HepG2 (cell line): Measurements from ENCODE around the gene ADPRM. TPM values are rescaled to one million over a fixed set of nuclear protein-coding genes. Genes with fewer than 3 reads are reported as not detected.

ENCODE experiments used
- ATAC-seq: fragments of 200-7000 bp; cut with Tn5 transposase; 3 replicates; pipeline ENCODE4 v1.9.1; 2020; ENCODE audit warnings: mild to moderate bottlenecking, moderate library complexity
- BruUV-seq: library from RNA; stranded (reverse); fragments of 400-500 nt; replicated peaks from 2 replicates; lab custom pipeline; 2021; lab: Mats Ljungman, UMichigan
- CTCF ChIA-PET: fragments of 300-600 bp; formaldehyde crosslinking; extraction: SDS; loops from one replicate; lab custom pipeline; 2021; ENCODE audit warnings: low total read pairs, inconsistent platforms, low intra/inter-chr PET ratio; lab: Yijun Ruan, JAX
- POLR2A ChIA-PET: fragments of 350-600 bp; sonication (Branson Sonifier 250); formaldehyde crosslinking; loops from one replicate; lab custom pipeline; 2020; ENCODE audit warnings: antibody characterized with exemption, inconsistent platforms; lab: Yijun Ruan, JAX
- DNase-seq: peaks from one replicate; pipeline ENCODE4 v3.0.0-alpha.2; 2015; ENCODE audit warnings: low spot score
- FAIRE-seq: peaks from 3 replicates; lab custom pipeline; 2011; peaks lifted over from hg19 to GRCh38; lab: Jason Lieb, UNC
- H2AFZ ChIP-seq: one replicate; pipeline ENCODE4 v1.6.1; 2011; ENCODE audit warnings: low read length, inconsistent platforms
- H3K27ac ChIP-seq: fragments of 300-600 bp; 3 replicates; pipeline ENCODE4 v1.8.0; 2011; ENCODE audit warnings: mixed run types, mild to moderate bottlenecking, mixed read lengths, low read length, inconsistent platforms; ENCODE audit not compliant: insufficient read depth; ENCODE audit errors: extremely low read length
- H3K27me3 ChIP-seq, 2 experiments: fragments of 200-600 bp in 1 of 2; 2 replicates in 1 of 2; 3 replicates in 1 of 2; pipeline versions ENCODE4 v1.6.0 to v1.8.0; 2011; ENCODE audit warnings: low read length in 2 of 2, mild to moderate bottlenecking in 2 of 2, moderate library complexity in 2 of 2, inconsistent platforms in 1 of 2; ENCODE audit not compliant: insufficient read depth in 2 of 2, control insufficient read depth in 1 of 2
- H3K36me3 ChIP-seq, 2 experiments: fragments of 200-600 bp in 1 of 2; replicated peaks in 1 of 2; 2 replicates in 1 of 2; 3 replicates in 1 of 2; pipeline versions ENCODE4 v1.5.1 to v1.8.0; 2011; ENCODE audit warnings: low read length in 2 of 2, inconsistent platforms in 1 of 2; ENCODE audit not compliant: insufficient read depth in 2 of 2, control insufficient read depth in 1 of 2
- H3K4me1 ChIP-seq: 2 replicates; pipeline ENCODE4 v1.5.1; 2012; ENCODE audit warnings: low read length, inconsistent platforms; ENCODE audit not compliant: insufficient read depth
- H3K4me2 ChIP-seq: 2 replicates; pipeline ENCODE4 v1.6.0; 2011; ENCODE audit warnings: low read depth, low read length, inconsistent platforms
- H3K4me3 ChIP-seq, 3 experiments: fragments of 200-600 bp in 1 of 3; sonication (generic), shearing (Covaris generic) in 1 of 3; replicated peaks in 1 of 3; 2 replicates each; pipeline ENCODE4 v1.5.1; 2011 to 2016; ENCODE audit warnings: low read length in 3 of 3, inconsistent platforms in 2 of 3, low read depth in 2 of 3, mild to moderate bottlenecking in 2 of 3, control low read depth in 1 of 3, mixed read lengths in 1 of 3; ENCODE audit not compliant: insufficient read depth in 1 of 3
- H3K79me2 ChIP-seq: one replicate; pipeline ENCODE4 v1.6.1; 2011; ENCODE audit warnings: low read length, inconsistent platforms; ENCODE audit not compliant: insufficient read depth
- H3K9ac ChIP-seq: 2 replicates; pipeline ENCODE4 v1.6.0; 2011; ENCODE audit warnings: mild to moderate bottlenecking, low read depth, low read length, inconsistent platforms; ENCODE audit not compliant: insufficient read depth
- H3K9me3 ChIP-seq: 2 replicates; pipeline ENCODE4 v1.5.1; 2012; ENCODE audit warnings: mild to moderate bottlenecking, low read length
- H4K20me1 ChIP-seq: 2 replicates; pipeline ENCODE4 v1.6.0; 2011; ENCODE audit warnings: inconsistent platforms, mild to moderate bottlenecking, low read length, moderate library complexity; ENCODE audit not compliant: insufficient read depth
- NFE2L1 ChIP-seq: sonication (generic); formaldehyde crosslinking; IDR thresholded peaks from 2 replicates; pipeline ENCODE4 v1.4.0; 2020; ENCODE audit warnings: missing genetic modification reagents, mild to moderate bottlenecking, borderline replicate concordance
- RNF2 ChIP-seq: fragments of 450-650 bp; conservative IDR thresholded peaks from 2 replicates; pipeline ENCODE4 v1.6.1; 2016; ENCODE audit warnings: low read depth
- ZFP62 ChIP-seq: sonication (generic); formaldehyde crosslinking; IDR thresholded peaks from 2 replicates; pipeline ENCODE4 v1.4.0; 2020; ENCODE audit warnings: missing genetic modification reagents
- ZKSCAN8 ChIP-seq: IDR thresholded peaks from 2 replicates; pipeline ENCODE4 v1.6.1; 2016; ENCODE audit warnings: borderline replicate concordance, missing genetic modification reagents, missing compliant biosample characterization
- WGBS: methylation state at CpG from one replicate; pipeline ENCODE4 v1.1.6; 2017; ENCODE audit warnings: low lambda C conversion rate; 5-methylcytosine and 5-hydroxymethylcytosine counted together
- in situ Hi-C: cut with HindIII; loops from 2 replicates; pipeline ENCODE4 v1.10.0; 2017; ENCODE audit warnings: low pct_unique_long_range_greater_than_20kb; ENCODE audit not compliant: extremely low pct_ligation_motif_present
- intact Hi-C: fragments of 100-400 bp; cut with micrococcal nuclease; formaldehyde crosslinking; loops from one replicate; pipeline ENCODE4 v1.10.0; 2022; ENCODE audit not compliant: unreplicated experiment
- polyA plus RNA-seq, 8 experiments: library from polyadenylated mRNA; depleted of rRNA in 3 of 8; stranded (reverse) in 7 of 8; unstranded in 1 of 8; fragments of >200 nt; fragmentation: Illumina TruSeq in 4 of 8; extraction: Trizol in 4 of 8; gene quantifications; 2 replicates each; pipeline versions ENCODE4 v1.2.1 to v1.2.3, GENCODE V29; 2011 to 2016; ENCODE audit warnings: low read depth in 4 of 8, missing spikeins in 1 of 8, mixed read lengths in 1 of 8; ENCODE audit not compliant: insufficient read depth in 1 of 8
- total RNA-seq, 5 experiments: library from RNA; depleted of rRNA; stranded (reverse); fragments of >200 nt; fragmentation: Illumina TruSeq; extraction: Trizol; gene quantifications; 2 replicates each; pipeline ENCODE4 v1.2.3, GENCODE V29; 2016; ENCODE audit warnings: low read depth in 1 of 5
- TF ChIP-seq, protein P1 (sequence below): sonication (generic); formaldehyde crosslinking; IDR thresholded peaks from 2 replicates; pipeline ENCODE4 v1.4.0; 2020; ENCODE audit warnings: missing genetic modification reagents

ADPRM gene
- total and polyA plus RNA-seq, 2 of the 13 experiments (the other 11 are each of a cell fraction or from before 2014, with no cell fraction given): 5.6 to 10.8 TPM

DNA sequence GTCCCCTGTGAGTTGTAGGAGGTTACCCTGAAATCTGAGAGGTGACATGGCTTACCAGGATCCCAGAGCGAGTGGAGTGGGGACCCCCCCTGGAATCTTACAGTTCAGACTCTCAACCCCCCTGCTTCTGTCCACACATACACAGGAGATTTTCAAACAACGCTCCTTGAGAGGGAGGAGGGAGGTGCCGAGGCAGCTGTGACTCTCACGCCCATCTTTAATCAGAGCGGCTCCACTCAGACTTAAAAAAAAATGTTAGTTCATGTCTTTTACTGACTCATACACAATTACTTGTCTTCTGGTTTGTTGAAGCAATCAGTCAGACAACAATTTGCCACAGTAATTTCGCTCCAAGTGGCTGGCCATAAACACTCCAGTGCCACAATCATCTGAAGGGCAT, 47.8 kb downstream of the ADPRM start:
- CTCF ChIA-PET: no interaction called here

More for the DNA sequence above, 47.8 kb downstream of the ADPRM start:
- ATAC-seq: no peak
- intact Hi-C loops (no loop called here), in situ Hi-C loops (no loop called here)
- WGBS: 17% methylated on average over 5 of the region's 6 CpGs
- Histone ChIP-seq H3K4me1 (peaks cover 17% of the 10 kb centered on the region), H3K79me2 (no peaks in the 10 kb centered on the region), H3K9me3 (no peaks in the 10 kb centered on the region), H3K9ac (no peak overlapping the region), H2AFZ (no peak overlapping the region), H3K27me3 (peaks cover 0 to 7% of the 10 kb centered on the region in 2 experiments; a peak in 1 of 5 replicates), H3K27ac (no peak overlapping the region), H3K4me3 (no peak overlapping the region), H3K36me3 (no peaks in the 10 kb centered on the region), H4K20me1 (no peaks in the 10 kb centered on the region), H3K4me2 (peak overlapping the region; percentile 8; the same call in 1 of the 2 replicates)
- no TSS peak for BruUV-seq
- no peak for DNase-seq
- POLR2A ChIA-PET: no interaction called here
- FAIRE-seq: no peak
- TF ChIP-seq ZKSCAN8: no peak
- TF ChIP-seq NFE2L1 (CRISPR knock-in tag): no peak
- no peak for TF ChIP-seq ZFP62 (CRISPR knock-in tag)
- TF ChIP-seq, protein P1, sequence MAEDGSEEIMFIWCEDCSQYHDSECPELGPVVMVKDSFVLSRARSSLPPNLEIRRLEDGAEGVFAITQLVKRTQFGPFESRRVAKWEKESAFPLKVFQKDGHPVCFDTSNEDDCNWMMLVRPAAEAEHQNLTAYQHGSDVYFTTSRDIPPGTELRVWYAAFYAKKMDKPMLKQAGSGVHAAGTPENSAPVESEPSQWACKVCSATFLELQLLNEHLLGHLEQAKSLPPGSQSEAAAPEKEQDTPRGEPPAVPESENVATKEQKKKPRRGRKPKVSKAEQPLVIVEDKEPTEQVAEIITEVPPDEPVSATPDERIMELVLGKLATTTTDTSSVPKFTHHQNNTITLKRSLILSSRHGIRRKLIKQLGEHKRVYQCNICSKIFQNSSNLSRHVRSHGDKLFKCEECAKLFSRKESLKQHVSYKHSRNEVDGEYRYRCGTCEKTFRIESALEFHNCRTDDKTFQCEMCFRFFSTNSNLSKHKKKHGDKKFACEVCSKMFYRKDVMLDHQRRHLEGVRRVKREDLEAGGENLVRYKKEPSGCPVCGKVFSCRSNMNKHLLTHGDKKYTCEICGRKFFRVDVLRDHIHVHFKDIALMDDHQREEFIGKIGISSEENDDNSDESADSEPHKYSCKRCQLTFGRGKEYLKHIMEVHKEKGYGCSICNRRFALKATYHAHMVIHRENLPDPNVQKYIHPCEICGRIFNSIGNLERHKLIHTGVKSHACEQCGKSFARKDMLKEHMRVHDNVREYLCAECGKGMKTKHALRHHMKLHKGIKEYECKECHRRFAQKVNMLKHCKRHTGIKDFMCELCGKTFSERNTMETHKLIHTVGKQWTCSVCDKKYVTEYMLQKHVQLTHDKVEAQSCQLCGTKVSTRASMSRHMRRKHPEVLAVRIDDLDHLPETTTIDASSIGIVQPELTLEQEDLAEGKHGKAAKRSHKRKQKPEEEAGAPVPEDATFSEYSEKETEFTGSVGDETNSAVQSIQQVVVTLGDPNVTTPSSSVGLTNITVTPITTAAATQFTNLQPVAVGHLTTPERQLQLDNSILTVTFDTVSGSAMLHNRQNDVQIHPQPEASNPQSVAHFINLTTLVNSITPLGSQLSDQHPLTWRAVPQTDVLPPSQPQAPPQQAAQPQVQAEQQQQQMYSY (CRISPR knock-in tag): no peak
- no peak for TF ChIP-seq RNF2
